HG03095 (cell line): ENCODE data around the gene ADI1.
"Not testable (repeated sequence)": the region's sequence is repeated elsewhere in the genome, so short reads cannot be mapped to it uniquely, and the experiment has no call there.

Experiments
- ATAC-seq: cut with Tn5 transposase; IDR thresholded peaks from one replicate; pipeline ENCODE4 v1.9.1; 2021; ENCODE audit warnings: moderate library complexity; ENCODE audit not compliant: unreplicated experiment

ADI1 gene

DNA sequence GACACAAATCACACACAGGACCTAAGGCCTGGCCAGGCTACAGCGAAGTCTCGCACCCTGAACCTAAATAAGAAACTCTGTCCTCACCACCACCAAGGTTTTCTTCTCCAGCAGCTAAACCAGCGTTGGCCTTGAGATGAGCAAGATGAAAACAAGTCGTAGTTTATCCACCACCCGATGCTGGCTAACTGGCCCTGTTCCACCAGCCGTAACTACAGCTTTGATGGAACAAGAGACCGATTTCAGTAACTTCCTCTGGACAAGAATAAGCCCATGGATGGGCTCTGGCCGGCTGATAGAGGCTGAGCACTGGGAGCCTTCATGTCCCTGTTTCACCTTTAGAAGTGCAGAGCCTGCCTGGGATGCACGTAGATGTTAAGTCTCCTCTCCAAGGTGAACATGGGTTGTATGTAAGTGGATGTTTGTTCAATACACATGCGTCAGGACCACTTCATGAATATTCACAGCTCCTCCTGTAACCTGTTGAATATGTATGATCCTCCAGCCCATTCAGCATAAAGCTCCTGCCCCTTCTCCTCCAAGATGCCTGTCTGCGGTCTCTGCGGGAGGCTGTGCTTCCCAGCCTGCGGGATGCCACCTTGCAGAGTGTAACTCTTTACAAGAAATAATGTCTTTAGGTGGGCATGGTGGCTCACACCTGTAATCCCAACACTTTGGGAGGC is 24.2 kb downstream of the ADI1 start:
- no peak for ATAC-seq

DNA sequence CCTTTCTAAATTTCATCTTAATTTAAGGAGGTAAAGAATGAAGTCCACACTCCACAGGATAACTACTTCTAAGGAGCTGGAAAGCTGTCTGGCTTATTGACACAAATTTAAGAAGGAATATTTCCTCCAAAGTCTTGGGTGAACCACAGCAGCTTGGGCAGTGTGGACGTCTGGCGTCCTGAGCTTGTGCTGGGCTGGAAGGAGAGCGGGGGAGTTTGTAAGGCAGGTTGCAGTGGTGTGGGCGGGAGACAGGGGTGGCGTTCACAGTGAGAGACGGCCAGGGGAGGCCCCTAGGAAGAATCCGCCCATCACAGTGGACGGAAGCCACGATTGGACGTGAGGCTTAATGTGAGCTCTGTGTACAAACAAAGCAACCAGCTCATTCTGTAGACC is 25.7 kb downstream of the ADI1 start:
- ATAC-seq, result no peak

DNA sequence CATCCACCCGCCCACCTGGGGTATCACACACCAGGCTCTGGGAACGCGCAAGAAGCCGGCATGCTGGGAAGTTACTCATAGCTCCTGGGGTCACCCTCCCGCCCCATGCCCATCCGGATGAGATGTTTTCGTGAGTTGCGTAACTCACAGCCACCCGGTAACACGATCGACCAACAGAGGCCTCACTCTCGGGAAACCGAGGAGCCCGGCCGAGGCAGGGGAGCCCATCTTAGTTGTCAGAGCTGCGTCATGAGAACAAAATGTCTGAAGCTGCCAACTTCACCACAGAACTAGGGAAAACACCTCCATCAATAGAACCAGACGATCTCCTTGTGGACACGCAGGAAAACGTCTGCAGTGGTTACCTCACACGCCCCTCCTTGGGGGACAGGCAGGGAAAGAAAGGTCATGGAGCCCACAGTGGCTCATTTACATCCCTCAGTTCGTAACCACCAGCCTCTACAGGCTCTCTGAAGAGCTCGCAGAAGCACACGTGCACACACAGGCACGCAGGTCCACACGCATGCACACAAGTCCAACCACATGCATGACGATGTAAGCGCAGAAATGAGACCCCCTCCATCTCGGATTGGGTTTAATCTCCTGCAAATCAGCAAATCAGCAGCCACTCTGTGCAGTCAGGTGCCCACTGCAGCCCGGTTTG is 26.2 kb downstream of the ADI1 start:
- ATAC-seq, result no peak

DNA sequence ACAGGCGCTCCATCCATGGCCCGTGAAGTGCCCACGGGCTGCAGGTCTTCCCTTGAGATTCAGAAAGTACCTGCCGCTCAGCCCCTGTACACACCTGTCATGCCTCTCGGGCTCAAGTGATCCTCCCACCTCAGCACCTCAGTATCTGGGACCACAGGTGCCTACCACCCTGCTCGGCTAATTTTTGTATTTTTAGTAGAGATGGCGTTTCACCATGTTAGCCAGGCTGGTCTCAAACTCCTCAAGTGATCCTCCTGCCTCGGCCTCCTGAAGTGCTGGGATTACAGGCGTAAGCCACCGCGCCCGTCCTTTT is 26.9 kb downstream of the ADI1 start:
- ATAC-seq, result not testable (repeated sequence)

DNA sequence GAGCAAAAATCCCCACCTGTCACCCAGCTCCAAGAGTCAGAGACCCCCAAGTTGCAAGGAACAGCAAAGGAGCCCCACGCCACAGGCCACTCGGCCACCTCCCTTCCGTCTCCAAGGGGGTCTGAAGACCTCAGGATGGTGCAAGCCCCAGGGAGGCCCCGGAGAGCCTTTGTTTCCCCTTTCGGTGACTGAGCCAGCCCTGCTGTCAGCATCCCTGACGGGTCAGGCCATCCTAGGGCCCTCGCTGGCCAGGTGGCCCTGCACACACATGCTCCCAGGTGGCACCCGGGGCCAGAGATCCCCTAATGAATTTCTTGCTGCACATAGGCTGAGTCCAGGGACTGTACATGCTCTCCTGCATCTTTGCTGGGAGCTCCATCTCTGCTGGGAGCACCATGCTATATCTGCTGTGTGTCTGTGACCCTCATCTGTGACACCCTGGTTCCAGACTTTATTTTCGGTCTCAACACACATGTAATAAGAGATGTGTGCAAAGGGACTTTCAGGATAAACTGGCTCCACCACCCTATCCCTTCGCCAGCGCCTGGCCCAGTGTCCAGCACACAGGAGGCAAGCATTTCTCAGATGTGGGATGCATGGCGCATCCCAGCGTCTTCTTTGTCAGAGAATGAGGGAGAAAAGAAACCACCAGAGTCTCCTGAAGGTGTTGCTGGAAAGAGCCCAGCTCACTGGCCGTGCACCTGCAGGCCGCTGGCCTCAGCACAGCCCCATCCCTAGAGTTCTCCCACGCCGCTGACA is 27.4 kb downstream of the ADI1 start:
- no peak for ATAC-seq

DNA sequence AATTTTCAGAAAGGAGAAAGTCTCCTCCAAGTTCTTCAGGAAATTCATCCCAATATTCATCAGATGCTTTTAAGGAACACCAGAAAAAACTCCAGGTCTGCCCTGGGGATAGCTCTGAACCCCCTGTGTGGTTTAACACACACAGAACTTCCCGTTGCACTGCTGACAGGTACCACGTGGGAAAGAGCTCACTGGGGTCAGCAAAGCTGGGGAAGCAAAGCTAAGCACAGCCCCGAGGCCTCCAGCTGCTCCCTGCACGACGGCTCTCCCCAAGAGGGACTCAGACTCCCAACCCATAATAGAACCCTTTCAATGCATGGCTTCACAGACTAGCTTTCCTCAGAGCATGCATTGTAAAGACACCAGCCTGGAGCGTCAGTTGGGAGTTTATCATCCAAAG is 28.0 kb downstream of the ADI1 start:
- no peak for ATAC-seq

DNA sequence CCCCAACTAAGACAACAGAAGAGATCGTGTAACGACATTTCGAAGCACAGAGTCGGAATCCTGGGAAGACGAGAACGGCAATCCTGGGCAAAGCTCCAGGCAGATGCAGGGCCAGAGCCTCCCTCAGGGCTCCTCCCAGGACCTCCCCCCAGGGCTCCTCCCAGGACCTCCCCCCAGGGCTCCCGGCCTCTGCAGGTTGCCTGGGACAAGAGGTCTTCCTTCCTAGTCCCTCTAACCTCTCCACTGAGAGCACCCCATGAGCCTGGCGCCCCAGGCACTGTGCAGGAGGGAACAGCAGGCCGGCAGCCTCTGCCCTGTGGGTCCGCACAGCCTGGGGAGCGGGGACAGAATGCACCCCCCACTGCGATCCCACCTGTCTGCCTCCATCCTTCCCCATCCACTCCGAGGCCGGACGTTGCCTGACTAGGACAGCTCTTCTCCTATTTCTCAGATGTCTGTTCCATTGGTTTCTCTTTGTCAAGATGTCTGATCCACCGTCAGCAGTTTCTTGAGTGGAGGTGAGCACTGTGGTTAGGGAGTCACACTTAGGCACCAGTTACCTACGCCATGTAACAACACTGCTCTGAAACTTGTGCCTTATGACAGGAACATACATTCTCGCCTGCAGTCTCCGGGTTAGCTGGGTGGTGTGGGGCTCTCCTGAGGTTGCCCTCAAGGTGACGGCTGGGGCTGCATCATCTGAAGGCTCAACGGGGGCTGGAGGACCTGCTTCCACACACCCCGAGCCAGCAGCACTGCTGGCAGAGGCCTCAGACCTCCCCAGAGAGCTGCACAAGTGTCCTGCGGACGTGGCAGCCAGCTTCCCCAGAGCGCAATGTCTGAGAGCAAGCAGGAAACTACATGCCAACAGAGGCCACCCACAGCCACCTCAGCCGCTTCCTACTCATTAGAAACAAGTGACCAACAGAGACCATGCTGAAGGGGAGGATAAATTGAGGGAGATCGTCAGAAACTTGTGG is 28.9 kb downstream of the ADI1 start:
- no peak for ATAC-seq

DNA sequence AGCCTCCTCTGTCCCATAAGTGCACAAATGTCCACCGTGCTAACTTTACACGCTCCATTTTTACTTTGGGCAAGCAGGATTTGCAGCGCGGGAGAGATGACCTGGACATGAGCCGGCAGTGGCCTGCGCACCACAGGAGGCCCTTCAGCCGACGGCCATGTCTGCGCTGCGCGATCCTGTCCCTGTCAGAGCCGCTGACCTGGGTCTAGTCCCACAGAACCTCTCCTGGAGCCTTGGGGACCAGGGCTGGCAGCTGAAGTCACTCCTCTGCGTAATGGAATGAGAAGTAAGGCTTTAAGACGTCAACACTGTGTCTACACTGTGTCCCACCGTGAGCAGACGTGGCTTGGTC is 29.6 kb downstream of the ADI1 start:
- ATAC-seq, result no peak

DNA sequence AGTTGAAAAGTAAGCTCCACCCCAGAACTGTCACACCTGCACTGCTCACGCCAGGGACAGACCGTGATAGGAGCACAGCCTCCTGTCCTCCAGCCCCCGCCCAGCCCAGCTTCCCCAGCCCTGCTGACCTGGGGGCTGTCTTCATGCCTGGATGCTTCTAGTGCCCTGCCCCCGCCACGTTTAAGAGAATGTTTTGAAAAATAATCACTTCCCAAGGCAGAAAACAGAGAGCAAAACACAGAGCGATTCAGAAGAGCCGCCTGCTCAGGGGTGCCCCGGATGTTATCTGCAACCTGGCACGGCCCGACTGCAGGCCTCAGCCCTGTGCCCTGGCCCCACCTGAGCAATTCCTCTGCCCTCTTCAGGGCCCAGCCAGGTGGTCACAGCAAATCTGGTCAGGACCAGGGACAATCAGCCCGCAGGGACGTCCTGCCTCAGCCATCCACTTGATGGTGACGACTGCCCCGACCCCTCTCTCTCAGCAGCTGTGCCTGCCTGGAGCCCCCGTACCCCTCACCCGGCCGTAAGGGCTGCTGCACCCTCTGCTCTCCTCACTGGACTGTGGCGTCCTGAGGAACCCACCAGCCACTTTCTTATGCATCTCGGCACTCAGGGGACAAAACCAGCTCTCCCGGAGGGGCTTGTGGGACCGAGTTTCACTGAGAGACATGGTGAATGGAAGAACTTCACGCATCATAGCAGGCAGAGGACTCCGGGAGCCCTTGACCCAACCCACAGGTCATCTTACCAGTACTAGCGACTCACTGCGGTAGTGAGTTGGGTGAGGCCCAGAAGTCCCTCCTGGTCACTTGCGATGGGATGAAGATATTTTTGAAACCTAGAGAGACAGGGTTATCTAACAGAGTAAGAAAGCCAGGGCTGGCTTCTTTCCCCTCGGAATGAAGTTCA is 30.2 kb downstream of the ADI1 start:
- no peak for ATAC-seq

DNA sequence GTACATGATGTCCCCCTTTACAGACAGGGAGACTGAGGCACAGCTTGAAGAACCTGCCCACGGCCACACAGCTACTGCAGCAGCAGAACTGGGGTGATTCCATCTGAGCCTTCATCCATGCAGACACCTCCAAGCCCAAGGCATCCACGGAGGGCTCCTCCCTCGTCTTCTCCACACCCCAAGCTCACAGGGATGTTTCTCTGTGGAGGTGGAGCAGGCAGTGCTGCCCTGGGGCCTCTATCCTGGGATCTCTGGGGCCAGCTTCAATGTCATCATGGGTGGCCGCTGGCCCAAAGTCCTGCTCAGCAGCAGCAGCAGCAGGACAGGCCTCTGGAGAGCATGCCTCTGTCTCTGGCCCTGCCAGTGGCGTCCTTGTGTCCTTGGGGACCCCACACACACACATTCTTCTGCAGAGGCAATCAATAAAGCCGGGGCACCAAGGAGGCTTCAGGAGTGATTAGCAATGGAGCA is 31.2 kb downstream of the ADI1 start:
- no peak for ATAC-seq

DNA sequence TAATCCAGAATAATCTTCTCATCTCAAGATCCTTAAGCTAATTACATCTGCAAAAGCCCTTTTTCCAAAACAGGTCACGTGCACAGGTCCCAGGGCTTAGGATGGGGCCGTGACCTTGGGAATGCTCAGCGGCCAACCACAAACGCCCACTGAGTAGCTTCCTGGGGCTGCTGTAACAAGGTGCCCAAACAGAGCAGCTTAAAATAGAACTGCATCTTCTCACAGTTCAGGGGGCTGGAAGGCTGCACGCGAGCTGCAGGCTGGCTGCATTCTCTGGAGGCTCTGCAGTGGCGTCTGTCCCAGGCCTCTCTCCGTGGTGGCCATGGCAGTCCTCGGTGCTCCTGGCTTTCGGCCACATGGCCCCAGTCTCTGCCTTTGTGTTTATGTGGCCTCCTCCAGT is 31.9 kb downstream of the ADI1 start:
- no peak for ATAC-seq

DNA sequence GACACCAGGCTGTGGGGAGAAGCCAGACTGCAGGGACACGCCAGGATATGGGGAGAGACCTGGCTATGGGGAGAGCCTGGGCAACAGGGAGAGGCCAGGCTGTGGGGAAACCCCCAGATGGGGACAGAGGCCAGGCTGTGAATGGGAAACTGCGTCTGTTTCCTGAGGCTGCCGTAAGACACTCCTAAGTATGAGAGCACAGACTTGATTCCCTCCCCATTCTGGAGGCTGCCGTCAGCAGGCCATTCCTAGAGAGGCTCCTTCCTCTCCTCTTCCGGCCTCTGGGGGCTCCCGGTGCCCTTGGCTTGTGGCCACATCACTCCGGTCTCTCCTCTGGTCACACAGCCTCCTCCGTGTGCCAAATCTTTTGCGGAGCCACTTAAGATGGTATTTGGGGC is 32.3 kb downstream of the ADI1 start:
- ATAC-seq, result no peak

DNA sequence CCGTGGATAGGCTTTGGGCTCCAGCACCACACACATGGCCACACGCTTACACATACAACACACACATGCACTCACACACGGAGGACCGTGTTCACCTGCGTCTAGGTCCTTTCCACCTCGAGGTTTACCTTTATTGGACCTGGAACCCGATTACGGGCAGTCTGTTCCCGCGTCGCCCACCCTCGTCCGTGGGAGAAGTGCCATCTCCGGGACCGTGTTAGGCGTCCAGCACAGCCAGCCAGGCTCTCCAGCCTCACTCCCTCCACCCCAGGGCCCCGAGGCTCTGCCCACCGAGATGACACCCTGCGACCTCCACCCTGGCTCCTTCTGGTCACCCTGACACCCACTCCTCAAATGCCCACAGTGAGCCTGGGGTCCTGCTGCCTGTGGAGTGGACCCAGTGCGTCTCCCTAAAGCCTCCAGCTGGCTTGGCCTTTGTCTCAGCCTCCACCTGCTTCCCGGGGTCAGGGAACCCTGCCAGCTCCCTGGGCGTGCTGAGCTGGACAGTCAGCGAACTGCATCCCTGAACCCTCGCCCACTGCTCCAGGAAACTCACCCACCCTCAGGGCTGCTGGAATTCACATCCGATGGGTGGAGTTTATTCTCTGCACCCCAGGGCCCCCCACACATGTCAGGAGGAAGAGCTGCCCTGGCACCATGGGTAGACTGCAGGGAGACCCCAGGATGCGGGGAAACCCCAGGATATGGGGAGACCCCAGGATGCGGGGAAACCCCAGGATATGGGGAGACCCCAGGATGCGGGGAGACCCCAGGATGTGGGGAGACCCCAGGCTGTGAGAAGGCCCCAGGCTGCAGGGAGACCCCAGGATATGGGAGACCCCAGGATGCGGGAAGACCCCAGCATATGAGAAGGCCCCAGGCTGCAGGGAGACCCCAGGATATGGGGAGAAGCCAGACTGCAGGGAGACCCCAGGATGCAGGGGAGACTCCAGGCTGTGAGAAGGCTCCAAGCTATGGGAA is 33.0 kb downstream of the ADI1 start:
- no peak for ATAC-seq

DNA sequence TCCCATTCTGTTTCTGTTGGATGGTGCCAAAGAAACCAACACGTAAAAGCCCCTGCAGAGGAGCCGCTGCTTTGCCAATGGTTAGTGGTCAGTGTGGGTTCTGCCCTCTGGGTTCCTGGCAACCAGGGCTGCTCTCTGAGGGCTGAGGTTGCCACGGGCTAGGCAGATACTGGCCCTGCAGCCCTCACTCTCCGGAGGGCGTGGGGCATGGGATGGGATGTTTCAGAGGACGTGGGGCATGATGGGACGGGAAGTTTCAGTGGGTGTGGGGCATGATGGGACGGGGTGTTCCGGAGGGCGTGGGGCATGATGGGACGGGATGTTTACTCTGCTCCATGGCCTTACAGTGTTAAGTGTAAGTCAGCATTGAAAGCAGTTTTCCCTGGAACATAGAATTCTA is 34.2 kb downstream of the ADI1 start:
- no peak for ATAC-seq

DNA sequence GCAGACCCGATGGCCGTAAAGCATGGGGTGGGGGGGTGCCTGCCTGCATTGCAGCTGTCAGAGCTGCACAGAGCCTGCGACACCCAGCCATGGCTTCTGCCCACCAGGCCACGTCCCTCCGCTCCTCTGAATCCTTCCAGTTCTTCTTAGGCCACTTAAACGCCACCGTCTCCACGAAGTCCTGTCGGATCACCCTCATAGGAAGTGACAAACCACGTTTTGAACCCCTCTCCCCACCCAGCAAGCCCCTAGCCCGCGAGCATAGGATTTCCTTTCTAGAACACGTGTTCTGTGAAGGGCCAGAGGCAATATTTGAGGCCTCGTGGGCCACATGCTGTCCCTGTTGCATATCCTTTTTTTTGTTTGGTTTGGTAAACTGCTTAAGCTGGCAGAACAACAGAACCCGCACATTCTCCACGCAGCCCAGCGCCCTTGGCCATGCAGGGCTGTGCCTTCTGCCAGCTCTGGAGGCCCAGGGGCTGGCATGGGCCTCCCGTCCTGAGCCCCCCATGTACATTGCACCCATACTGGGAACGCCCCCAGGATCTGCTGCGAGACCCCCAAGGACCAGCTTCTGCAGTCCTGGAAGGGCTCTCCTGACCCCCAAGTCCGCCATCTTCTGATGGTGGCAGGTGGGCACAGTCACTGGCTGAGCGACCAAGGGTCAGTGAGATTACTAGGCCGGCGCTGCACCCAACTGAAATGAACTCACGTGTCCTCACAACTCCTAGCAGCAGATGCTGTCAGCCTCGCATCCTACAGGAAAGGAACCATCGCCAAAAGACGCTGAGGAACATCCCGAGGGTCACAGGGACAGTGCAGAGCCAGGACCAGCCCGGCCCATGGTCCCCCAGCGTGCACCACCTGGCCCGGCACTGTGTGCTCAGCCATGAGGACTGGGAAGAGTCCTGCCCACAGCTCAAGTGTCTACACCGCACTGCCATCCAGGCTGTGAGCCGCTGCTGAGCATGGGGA is 35.1 kb downstream of the ADI1 start:
- ATAC-seq, result no peak

DNA sequence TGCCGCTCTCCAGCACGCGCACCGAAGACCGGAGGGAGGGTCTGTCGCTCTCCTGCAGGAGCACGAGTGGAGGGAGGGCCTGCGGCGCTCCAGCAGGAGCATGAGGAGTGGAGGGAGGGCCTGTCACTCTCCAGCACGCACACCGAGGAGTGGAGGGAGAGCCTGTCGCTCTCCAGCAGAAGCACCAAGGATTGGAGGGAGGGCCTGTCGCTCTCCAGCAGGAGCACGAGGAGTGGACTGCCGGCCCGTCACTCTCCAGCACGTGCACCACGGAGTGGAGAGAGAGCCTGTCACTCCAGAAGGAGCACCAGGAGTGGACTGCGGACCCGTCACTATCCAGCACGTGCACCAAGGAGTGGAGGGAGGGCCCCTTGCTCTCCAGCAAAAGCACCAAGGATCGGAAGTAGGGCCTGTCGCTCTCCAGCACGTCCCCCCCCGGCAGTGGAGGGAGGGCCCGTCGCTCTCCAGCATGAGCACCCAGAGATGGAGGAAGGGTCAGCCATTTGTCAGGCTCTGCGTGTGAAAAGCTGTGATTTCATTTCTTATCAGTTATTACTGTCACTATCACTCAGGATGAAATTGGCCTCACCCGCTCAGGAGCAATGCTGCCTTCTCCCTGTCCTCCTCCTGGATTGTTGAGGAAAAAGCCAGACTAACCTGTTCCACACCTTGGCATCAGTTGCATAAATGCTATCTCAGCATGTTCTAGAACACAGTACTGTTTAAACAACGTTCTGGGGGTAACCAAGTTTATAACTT is 35.9 kb downstream of the ADI1 start:
- no peak for ATAC-seq

DNA sequence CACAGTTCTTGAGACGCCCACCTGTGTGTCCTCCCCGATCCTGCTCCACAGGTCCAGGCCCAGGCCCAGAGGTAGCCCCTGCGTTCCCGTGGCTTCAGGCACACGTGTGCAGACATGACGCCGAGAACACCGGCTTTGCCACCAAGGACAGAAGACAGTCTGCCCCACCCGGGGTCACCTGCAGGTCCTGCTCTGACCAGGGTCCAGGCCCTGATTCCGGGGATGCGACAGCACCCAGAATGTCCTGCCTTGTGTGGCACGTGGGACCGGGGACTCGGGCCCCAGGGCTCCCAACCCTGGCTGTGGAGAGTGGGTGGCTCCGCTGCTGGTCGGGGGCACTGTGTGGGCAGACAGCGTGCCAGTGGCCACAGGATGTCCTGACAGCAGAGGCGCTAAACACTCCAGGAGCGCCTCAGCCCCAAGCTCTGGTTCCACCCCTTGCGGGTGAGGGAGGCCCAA is 36.9 kb downstream of the ADI1 start:
- ATAC-seq, result no peak
